Stimulated activated CD4-positive, alpha-beta T cell treated with anti-CD3 and anti-CD28 coated beads, TNF-alpha, amount 100 ng/mL, for 1 hour (primary cell): ENCODE measurements around the gene ARHGEF25.
"Not testable (repeated sequence)": the region's sequence is repeated elsewhere in the genome, so short reads cannot be mapped to it uniquely, and the experiment has no call there.

ENCODE experiments used
- DNase-seq, 3 donors: peaks; one replicate each; pipeline ENCODE4 v3.0.0-alpha.2; 2020; ENCODE audit warnings: low read depth in 3 of 3, low spot score in 1 of 3

Gene ARHGEF25

GRCh38 chr12:57607958-57608663 is 3.1 kb upstream of the ARHGEF25 start:
- DNase-seq = no peak

DNA sequence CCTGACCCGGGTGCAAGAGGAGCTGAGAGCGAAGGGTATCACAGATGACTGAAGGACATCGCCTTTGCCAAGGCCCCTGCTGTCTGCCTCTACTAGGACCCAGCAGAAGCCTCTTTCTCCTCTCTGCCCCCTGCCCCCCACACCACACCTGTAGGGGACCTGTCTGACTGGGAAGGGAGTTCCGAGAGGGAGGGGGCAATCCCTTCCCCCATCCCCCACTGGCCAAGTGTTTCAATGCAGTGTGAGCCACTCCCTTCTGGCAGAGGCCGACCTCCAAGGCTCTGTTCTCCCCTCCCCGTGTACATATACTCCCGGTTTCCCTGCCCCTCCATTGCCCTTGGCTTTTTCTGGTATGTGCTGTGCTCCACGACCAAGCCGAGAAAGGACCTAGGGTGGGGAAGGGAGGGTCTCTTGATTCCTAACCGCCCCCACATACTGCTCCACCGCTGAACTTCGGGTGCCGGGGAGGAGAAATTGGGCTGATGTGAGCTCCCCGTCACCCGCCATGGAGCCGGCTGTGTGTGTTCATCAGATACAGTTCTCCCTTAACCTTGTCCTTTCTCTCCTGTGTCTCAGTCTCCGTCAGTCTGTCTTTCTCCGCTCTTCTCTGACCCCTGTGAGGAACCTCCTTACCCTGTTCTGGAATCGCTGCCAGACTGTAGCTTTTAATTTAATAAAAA is 2.0 kb upstream of the ARHGEF25 start:
- DNase-seq = no peak

GRCh38 chr12:57609781-57610553 is 1.3 kb upstream of the ARHGEF25 start:
- DNase-seq = no peak

- DNase-seq = no peak
Measured at GRCh38 chr12:57610554-57611107, 604 bp upstream of the ARHGEF25 start.

GRCh38 chr12:57611827-57612710 is 834 bp downstream of the ARHGEF25 start:
- DNase-seq = no peak

DNA sequence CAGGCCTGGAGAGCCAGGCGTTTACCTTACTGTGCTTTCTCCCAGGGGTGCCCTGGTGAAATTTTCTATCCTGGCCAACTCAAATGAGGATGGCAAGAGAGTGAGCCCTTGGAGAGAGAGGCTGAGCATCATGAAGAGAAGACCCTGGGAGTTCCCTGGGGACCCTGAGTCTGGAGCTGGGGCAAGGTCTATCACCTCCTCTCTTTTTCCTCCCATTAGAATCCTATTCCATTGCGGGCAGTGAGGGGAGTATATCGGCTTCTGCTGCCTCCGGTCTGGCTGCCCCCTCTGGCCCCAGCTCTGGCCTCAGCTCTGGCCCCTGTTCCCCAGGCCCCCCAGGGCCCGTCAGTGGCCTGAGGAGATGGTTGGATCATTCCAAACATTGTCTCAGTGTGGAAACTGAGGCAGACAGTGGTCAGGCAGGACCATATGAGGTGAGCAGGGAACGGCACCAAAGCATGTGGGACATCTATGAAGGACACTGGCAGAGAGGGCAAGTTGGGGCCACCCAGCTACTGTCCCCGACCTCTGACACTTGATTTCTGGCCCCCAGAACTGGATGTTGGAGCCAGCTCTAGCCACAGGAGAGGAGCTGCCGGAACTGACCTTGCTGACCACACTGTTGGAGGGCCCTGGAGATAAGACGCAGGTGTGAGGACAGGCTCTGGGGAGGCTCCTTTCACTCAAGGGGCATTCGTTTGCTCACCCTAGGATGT is 1.6 kb downstream of the ARHGEF25 start:
- DNase-seq = no peak

- DNase-seq = no peak
Measured at GRCh38 chr12:57613427-57614109, 2.3 kb downstream of the ARHGEF25 start.

GRCh38 chr12:57614178-57614947 is 3.1 kb downstream of the ARHGEF25 start:
- DNase-seq = no peak

GRCh38 chr12:57614948-57615500 is 3.8 kb downstream of the ARHGEF25 start:
- DNase-seq = no peak

GRCh38 chr12:57615637-57616036 is 4.4 kb downstream of the ARHGEF25 start:
- DNase-seq = no peak

GRCh38 chr12:57616383-57617101 is 5.3 kb downstream of the ARHGEF25 start:
- no peak for DNase-seq

DNA sequence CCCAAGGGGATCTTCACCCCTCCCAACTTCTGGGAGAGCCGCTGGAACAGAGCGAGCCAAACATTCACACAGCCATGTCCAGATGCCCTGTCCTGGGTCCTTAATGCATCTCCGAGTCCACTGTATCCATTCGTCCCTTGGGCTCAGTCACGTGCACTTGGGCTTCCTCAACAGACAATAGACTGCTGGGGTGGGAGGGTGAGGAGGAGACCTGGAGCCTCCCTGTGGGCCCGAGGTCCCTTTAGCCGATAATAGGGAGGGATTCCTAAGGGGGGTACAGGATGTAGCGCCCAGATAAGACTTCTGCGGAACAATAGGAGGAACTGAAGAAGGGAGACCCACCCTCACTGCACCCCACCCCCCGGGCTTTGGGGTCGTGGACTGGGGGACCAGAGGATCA is 6.7 kb downstream of the ARHGEF25 start:
- DNase-seq = no peak

DNA sequence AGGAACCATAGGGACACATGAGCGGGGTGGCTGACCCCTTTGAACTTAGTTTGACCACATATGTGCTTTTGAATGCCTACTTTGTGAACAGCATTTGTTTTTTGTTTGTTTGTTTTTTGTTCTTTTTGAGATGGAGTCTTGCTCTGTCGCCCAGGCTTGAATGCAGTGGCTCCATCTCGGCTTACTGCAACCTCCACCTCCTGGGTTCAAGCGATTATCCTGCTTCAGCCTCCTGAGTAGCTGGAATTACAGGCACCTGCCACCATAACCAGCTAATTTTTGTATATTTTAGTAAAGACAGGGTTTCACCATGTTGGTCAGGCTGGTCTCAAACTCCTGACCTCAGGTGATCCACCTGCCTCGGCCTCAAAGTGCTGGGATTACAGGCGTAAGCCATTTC is 7.2 kb downstream of the ARHGEF25 start:
- not testable (repeated sequence) for DNase-seq

DNA sequence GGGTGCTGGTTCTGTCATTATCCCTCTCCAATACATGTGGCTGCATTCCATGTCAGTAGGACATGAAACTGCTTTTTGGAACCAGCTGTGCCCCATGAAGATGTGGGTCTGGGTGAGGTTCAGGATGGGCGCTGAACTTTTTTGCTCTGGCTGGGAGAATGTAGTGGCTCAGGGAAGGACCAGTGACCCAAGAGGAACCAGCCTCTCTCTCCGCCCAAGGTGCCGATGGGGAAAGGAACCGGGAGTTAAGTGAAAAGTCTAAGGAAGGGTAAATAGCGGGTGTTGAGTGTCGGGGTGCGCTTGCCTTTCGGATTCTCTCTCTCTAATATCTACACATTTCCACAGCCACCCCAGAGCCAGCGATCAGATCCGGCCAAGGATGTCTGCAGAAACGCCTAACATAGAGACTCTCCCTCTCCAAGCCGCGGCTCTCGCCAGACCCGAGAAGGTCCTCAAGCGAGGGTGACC is 7.8 kb downstream of the ARHGEF25 start:
- no peak for DNase-seq

DNA sequence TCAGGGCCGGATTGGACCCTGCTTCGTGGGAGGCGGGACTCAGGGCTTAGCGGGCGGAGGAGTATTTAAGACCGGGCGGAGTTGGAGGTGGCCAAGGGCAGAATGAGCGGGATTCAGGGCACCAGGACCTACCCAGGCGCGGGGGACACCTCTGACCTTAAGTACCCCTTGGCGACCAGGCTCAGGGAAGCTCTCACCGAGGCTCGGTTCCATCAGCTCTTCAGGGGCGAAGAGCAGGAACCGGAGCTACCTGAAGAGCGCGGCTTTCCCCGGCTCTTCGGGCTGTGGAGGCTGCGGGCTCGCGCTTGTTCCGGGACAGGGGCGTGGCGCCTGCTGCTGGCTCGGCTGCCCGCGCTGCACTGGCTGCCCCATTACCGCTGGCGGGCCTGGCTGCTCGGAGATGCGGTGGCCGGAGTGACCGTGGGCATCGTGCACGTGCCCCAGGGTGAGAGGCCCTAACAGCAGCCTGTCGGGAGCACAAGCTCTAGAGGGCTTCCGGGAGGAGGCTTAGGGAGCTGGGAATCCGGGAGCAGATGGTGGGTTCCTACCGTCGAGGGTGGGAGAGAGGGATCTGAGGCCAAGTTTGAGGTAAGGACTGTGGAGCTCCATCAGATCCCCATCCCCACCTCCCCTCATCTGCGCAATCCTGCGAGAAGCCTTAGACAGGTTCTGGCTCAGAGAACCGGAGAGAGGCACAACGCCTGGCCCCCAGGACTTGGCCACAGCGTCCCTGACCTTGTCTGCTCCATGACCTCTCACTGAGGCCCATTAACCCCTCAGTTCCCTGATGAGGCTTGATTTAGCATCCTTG is 8.4 kb downstream of the ARHGEF25 start:
- DNase-seq = no peak

DNA sequence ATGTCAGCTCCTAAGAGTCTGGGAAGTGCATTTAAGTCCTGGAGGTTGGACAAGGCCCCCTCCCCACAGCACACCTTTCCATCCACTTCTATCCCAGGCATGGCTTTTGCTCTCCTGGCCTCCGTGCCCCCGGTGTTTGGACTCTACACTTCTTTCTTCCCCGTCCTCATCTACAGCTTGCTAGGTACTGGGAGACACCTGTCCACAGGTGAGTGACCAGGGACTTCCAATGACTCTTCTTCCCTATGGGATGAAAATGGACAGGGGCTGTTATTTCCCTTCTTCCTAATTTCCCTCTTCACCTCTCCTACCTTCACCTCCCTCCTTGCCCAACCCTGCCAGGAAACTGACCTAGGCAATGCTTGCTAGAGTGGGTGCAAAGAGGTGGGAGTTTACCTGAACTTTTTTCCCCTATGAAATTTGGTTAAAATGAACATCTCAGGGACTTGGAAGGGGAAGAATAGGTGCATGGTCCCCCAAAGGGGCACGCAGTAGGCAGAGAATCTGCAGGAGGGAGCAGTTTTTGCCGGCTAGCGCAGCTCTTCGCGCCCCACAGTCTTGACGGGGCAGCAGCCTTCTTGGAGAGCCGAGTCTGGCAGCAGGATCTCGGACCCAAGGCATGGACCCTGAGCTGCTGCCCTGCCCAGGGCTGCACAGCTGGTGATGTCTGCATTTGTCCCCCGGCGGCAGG is 9.2 kb downstream of the ARHGEF25 start:
- DNase-seq = no peak
